ENCODE results near the gene TMUB2.

DNA sequence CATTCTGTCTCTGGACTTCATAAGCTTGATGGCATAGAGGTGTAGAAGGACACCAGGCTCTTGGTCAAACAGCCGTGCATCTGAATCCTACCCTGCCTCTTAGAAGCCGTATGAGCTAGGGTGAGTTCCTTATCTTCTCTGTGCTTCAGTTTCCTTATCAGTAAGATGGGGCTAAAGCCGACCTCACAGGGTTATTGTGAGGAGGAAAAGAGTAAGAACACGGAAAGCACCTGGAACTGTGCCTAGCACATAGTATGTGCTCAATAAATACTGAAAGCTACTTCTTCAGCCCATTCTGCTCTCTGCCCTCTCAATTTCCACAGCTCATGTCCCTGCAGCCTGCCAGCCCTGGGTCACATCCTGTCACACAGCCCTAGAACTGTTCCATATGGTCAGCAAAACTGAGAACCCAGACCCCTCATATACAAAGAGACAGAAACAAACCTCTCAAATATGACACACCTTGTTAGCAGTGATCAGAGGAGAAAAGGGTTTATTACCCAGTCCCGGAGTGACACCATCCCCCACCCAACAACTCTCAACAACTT is 49.7 kb downstream of the TMUB2 start:
- TF ChIP-seq, protein P1, sequence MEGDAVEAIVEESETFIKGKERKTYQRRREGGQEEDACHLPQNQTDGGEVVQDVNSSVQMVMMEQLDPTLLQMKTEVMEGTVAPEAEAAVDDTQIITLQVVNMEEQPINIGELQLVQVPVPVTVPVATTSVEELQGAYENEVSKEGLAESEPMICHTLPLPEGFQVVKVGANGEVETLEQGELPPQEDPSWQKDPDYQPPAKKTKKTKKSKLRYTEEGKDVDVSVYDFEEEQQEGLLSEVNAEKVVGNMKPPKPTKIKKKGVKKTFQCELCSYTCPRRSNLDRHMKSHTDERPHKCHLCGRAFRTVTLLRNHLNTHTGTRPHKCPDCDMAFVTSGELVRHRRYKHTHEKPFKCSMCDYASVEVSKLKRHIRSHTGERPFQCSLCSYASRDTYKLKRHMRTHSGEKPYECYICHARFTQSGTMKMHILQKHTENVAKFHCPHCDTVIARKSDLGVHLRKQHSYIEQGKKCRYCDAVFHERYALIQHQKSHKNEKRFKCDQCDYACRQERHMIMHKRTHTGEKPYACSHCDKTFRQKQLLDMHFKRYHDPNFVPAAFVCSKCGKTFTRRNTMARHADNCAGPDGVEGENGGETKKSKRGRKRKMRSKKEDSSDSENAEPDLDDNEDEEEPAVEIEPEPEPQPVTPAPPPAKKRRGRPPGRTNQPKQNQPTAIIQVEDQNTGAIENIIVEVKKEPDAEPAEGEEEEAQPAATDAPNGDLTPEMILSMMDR (IDR thresholded peaks at IDR 0.05): no peak
- TF ChIP-seq POLR2A (IDR thresholded peaks at IDR 0.05) (no peak), POLR2AphosphoS5 (IDR thresholded peaks at IDR 0.05) (no peak)

All from upper lobe of left lung (tissue), 4 donors.